Epithelial cell of prostate (primary cell): Measurements from ENCODE around the gene RPS26.
"Not testable (repeated sequence)": the region's sequence is repeated elsewhere in the genome, so short reads cannot be mapped to it uniquely, and the experiment has no call there.

Experiments used
- DNase-seq: peaks from one replicate; pipeline ENCODE4 v3.0.0-alpha.2; 2011; ENCODE audit warnings: low read depth, low spot score
- H3K27ac ChIP-seq: fragments of 450-650 bp; 2 replicates; pipeline ENCODE4 v1.5.1; 2017; ENCODE audit warnings: mild to moderate bottlenecking

RPS26 gene

DNA sequence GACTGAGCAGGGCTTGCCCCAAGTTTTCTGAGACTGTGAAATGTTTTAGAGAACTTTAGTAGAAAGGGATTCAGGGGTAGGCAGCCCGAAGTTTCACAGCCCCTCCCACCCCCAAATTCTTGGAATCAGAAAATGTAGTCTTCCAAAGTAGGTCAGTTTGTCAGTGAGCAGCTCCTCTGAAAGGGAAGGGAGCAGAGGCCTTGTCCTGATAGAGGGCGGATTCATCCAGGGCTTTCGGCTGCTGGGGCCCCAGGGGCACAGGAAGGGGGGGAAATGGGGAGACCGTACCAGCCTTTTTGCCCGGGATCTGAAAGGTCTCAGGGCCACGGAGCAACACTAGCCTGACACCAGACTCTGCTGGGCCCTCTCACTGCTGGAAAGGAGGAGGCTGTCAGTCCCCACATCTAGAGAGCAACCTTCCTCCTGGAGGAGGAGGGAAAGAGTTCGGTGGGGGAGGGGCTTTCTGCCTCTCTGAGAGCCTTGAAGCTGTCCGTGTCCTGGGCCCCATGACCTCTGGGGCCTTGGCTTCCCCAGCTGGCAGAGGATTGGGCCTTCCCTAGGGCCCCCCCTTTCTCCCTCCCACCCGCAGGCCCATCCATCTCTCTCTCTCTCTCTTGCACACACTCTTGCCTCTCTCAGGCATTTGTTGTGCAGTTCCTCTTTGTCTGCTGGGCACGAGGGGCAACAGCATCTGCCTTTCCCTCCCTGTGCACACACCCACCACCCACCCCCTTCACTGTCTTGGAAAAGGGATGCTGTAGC, 21.1 kb upstream of the RPS26 start, which contains the start of gene IKZF4:
Gene IKZF4, plus strand, starts transcription at position 621 of the 762 bp plus-strand sequence. CDS start 451 bp downstream, outside the sequence.
- no peak for DNase-seq
- no peak within 1 kb of the TSS for H3K27ac ChIP-seq

DNA sequence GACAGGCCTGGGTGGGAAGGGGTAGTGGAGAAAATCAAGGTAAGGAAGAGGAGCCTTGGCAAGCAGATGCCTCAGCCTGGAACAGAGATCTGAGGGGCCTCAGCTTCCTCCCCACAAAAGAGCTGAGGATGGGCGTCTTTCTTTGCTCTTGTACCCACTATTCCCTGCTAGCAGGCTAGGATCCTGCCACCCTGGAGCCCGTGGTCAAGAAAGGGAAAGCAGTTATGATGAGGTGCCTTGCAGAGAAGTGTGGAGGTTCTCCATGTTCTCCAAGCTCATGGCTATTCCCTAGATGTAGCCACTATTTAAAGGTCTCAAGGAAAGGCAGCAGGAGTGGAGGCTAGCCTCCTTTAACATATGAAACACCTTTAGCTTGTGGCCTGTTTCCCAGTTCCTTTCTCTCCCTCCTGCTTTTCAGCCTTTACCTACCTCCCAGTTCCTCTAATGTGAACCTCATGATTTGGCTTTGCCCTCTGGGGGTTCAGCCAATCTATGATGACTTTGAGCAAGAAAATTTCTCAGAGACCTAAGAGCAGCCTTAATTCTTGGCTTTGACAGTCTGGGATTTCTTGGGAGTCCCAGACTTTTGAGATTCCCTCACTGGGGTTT, 19.7 kb upstream of the RPS26 start:
- H3K27ac ChIP-seq, result no peak overlapping the region
- no peak for DNase-seq

DNA sequence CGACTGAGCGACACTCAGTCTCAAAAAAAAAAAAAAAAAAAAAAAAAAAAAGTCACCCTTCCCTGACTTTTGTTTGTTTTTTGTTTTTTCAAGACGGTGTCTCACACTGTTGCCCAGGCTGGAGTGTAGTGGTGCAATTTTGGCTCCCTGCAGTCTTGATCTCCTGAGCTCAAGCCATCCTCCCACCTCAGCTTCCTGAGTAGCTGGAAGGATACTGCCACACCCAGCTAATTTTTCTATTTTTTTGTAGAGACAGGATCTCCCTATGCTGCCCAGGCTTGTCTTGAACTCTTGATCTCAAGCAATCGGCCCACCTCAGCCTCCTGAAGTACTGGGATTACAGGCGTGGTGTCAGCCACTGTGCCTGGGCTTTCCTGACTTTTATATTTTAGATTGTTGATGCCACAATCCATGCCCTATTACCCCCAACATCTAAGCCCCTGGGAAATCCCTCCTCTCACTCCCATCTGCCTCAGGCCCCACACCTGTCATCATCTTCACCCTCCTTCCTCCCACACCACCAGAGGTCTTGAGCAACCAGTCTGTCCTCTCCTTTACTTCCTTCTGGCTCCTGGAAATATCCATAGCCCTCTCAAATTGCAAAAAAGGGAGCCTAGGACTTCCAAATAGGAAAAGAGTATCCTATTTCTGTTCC, 13.1 kb upstream of the RPS26 start:
- DNase-seq, result no peak
- H3K27ac ChIP-seq, result peak overlapping the region; percentile 67

DNA sequence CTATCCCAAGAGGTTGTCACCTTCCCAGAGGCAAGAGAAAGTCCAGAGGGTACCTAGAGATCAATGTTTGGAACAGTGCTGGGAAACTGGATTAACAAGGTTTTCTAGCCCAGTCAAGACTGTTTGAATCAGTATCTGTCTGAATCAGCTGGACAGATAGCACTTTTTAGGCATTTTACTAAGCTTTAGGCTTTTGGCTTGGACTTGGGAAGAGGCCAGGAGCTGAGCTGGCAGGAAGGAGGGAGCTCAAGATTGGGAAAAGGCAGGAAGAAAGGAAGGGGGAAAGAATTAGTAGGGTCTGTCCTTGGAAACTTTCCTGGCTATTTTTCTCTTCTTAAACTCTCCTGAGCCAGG, 12.6 kb upstream of the RPS26 start:
- H3K27ac ChIP-seq, result peak overlapping the region; percentile 67
- no peak for DNase-seq

DNA sequence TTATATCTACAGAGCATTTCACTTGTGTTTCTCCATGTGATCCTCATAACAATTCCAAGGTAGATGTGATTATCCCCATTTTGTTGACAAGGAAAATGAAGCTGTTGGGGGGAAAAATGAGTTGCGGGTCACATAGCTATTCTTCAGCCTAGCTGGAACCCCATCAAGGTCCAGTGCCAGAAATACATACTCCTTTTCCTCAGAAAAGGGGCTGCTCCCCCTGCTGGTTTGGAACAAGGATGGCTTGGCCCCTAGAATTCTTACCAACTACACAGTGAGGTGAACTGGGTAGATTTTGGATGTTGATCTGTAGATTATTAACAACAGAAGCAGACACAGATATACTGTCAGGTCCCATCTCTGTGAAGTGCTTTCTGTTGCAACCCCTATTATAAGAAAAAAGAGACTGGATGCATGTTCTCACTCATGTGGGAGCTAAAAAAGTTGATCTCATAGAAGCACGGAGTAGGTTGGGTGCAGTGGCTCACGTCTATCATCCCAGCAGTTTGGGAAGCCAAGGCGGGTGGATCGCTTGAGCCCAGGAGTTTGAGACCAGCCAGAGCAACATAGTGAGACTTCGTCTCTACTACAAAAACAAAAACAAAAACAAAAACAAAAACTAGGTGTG, 11.9 kb upstream of the RPS26 start:
- no peak for DNase-seq
- H3K27ac ChIP-seq, result peak overlapping the region; percentile 67

DNA sequence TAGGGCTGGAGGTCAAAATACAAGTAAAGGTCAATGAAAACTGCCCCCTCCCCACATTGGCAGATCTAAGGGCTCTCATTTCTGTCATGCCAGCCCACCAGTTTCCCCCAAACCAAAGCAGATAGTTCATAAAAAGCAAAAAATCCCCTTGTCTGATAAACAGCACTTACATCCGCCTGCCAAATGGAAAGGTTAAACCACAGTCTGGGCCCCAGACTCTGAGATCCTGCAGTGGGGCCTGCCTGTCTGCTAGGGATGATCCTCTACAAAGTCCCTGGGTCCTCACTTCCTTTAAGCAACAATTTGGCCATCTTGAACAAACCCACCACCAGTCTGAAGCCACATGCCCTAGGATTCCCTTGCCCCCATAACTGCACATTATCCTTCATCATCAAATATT, 9.7 kb upstream of the RPS26 start:
- no peak for DNase-seq
- H3K27ac ChIP-seq, result no peak overlapping the region

DNA sequence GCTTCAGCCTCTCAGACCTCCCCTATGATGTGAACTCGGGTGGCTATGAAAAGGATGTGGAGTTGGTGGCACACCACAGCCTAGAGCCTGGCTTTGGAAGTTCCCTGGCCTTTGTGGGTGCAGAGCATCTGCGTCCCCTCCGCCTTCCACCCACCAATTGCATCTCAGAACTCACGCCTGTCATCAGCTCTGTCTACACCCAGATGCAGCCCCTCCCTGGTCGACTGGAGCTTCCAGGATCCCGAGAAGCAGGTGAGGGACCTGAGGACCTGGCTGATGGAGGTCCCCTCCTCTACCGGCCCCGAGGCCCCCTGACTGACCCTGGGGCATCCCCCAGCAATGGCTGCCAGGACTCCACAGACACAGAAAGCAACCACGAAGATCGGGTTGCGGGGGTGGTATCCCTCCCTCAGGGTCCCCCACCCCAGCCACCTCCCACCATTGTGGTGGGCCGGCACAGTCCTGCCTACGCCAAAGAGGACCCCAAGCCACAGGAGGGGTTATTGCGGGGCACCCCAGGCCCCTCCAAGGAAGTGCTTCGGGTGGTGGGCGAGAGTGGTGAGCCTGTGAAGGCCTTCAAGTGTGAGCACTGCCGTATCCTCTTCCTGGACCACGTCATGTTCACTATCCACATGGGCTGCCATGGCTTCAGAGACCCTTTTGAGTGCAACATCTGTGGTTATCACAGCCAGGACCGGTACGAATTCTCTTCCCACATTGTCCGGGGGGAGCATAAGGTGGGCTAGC, 7.0 kb upstream of the RPS26 start:
- H3K27ac ChIP-seq, result no peak overlapping the region
- no peak for DNase-seq

DNA sequence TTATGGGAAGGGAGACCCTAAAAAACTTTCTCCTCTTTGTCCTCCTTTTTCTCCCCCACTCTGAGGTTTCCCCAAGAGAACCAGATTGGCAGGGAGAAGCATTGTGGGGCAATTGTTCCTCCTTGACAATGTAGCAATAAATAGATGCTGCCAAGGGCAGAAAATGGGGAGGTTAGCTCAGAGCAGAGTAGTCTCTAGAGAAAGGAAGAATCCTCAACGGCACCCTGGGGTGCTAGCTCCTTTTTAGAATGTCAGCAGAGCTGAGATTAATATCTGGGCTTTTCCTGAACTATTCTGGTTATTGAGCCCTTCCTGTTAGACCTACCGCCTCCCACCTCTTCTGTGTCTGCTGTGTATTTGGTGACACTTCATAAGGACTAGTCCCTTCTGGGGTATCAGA, 4.6 kb upstream of the RPS26 start:
- no peak overlapping the region for H3K27ac ChIP-seq
- no peak for DNase-seq

DNA sequence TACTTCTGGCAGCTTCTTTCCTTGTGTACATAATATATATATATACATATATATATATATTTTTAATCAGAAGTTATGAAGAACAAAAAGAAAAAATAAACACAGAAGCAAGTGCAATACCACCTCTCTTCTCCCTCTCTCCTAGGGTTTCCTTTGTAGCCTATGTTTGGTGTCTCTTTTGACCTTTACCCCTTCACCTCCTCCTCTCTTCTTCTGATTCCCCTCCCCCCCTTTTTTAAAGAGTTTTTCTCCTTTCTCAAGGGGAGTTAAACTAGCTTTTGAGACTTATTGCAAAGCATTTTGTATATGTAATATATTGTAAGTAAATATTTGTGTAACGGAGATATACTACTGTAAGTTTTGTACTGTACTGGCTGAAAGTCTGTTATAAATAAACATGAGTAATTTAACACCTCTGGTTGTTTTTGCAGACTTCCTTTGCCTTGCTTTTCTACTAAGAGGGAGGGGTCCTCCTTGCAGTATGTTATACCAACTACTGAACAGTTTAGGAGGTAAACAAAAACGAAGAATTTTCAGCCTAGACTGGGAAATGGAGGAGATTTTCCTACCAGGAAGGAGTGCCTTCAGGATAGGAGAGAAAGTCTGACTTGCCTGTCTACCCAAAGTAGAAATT, 3.6 kb upstream of the RPS26 start:
- no peak overlapping the region for H3K27ac ChIP-seq
- no peak for DNase-seq

DNA sequence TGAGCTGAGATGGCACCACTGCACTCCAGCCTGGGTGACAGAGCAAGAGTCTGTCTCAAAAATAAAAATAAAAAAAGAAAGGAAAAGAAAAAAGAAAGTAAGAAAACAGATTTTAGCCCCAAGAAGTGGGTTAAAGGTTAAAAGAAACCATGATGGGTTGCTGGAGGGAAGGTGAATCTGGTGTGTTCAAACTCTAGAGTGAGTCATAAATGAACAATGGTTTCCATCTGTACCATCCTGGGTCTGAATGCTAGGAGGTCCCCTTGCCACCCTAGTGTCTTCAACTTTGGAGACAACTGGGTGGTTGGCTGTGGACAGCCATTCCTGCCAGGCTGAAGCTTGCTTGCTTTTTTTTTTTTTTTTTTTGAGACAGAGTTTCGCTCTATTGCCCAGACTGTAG, 1.6 kb upstream of the RPS26 start:
- DNase-seq, result no peak
- no peak overlapping the region for H3K27ac ChIP-seq

DNA sequence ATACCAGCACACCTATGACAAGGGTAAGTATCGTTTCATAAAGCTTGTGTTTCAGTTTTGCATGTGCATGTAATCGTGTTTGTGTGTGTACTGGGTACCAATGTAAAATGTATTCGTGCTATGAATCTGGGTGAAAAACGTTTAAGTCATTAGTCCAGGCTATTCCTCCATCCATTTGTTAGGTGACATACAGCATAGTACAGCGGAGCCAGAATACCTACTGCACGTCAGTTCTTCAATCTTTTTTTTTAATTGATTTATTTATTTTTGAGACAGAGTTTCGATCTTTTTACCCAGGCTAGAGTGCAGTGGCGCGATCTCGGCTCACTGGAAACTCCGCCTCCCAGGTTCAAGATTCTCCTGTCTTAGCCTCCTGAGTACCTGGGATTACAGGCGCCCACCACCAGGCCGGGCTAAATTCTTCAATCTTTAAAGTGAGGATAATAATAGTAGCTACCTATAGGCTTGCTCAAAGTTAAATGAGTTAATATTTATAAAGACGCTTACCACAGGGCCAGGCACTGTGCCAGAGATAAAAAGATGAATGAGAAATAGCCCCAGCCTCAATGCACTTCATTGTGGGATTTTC, 661 bp upstream of the RPS26 start:
- DNase-seq, result no peak
- H3K27ac ChIP-seq, result peak overlapping the region; percentile 88

DNA sequence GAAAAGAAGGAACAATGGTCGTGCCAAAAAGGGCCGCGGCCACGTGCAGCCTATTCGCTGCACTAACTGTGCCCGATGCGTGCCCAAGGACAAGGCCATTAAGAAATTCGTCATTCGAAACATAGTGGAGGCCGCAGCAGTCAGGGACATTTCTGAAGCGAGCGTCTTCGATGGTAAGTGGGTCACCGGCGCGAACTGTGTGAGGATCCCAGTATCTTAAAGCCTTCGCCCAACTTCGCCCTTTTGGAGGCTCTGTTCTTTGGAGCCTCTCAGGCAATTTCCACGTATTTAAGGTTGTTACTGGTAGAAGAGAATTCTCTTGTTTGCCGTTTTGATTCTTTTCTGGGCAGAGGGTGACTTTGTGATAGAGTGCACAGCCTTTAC, 704 bp downstream of the RPS26 start:
- not testable (repeated sequence) for DNase-seq
- peak overlapping the region; percentile 88 for H3K27ac ChIP-seq

DNA sequence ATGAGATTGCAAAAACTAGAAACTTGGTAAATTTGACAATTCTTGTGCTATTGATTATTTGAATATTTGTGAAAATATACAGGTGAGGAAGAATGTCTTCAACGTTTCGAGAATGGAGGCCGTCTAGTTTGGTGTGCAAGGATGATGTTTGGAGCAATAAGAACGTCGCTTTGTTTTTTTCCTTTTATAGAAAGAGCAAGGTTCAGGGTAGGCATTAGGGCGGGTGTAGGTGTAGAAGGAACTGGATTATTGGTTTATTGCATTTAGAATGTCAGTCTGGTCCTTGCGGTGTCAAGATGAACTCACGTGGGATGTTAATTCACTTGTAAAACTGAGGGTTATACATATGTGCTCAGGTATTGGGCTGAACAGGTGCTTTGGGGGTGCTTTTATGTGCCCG, 1.1 kb downstream of the RPS26 start:
- no peak for DNase-seq
- H3K27ac ChIP-seq, result peak overlapping the region; percentile 88

DNA sequence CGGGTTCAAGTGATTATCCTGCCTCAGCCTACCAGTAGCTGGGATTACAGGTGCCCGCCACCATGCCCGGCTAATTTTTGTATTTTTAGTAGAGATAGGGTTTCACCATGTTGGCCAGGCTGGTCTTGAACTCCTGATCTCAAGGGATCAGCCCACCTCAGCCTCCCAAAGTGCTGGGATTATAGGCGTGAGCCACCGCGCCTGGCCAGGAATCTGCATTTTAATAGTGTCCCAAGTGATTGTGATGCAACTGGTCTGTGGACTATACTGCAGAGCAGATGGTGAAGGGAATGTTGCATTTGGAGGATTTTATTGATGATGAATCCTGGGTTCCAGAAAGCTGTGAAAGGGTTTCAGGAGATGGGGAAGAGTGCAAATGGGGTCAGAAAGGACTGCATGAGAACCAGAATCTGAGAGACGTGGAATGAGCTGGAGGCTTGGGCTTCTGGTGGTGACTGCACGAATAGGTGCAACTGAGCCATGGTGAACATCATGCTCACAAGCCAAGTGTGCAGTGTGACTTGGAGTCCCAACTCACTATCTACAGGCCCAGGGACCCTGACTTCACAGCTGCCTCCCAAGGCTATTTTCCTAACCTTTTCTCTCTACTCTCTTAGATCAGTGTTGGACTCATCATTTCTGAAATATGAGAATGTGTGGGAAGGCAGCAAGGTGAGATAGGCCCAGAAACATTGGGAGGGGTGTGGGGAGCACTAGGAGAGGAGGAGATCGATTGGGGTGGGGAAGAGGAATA, 4.5 kb downstream of the RPS26 start:
- peak overlapping the region; percentile 40 for H3K27ac ChIP-seq
- DNase-seq, result no peak

DNA sequence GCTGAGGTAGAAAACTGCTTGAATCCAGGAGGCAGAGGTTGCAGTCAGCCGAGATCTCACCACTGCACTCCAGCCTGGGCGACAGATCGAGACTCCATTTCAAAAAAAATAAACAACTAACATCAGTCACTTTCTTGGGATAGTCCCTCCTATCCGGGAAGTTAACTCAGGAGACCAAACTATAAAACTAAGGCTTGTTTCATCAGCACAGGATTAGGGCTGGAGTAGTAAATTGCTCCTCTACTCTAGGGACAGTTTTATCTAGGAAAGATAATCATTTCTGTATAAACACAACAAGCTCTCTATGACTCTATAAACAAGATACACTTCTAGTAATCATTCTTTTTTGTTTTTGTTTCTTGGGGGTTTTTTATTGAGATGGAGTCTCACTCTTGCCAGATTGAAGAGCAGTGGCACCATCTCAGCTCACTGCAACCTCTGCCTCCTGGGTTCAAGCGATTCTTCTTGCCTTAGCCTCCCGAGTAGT, 11.7 kb downstream of the RPS26 start:
- DNase-seq, result no peak
- no peak overlapping the region for H3K27ac ChIP-seq

DNA sequence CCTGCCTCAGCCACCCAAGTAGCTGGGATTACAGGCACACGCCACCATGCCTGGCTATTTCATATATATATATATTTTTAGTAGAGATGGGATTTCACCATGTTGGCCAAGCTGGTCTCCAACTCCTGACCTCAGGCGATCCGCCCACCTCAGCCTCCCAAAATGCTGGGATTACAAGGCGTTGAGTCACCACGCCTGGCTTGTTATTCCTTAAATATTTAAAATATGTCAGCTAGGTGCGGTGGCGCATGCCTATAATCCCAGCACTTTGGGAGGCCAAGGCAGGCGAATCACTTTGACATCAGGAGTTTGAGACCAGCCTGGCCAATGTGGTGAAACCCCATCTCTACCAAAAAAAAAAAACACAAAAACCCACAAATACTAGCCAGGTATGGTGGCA, 18.2 kb downstream of the RPS26 start:
- H3K27ac ChIP-seq, DNase-seq: not testable (repeated sequence)

DNA sequence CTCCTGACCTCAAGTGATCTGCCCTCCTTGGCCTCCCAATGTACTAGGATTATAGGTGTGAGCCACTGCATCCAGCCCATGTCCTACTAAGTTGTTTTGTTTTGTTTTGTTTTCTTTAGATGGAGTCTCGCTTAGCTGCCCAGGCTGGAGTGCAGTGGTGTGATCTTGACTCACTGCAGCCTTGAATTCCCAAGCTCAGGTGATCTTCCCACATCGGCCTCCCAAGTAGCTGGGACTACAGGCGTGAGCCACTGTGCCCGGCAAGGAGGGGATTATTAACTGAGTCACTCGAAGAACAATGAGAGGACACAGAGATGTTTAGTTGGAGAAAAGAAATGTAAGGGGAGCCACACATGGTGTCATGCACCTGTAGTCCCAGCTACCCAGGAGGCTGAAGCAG, 20.3 kb downstream of the RPS26 start:
- DNase-seq, result no peak
- peak overlapping the region; percentile 29 for H3K27ac ChIP-seq

DNA sequence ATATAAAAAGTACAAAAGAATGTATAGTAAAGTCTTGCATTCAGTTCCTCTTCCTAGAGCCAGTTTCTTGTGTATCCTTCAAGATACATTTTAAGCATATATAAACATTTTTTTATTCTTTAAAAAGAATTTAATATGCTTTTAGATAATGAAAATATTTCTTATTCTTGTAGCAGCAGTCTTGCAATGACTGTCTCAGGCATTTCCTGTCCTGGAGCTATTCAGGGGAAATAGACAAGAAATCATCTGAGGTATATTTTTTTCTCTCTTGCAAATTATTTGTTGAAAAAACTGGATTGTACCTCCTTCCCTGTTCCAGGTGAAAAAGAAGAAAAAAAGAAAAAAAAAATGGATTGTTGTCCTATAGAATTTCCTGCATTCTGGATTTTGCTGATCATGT, 21.3 kb downstream of the RPS26 start:
- H3K27ac ChIP-seq, result peak overlapping the region; percentile 29
- DNase-seq, result no peak

DNA sequence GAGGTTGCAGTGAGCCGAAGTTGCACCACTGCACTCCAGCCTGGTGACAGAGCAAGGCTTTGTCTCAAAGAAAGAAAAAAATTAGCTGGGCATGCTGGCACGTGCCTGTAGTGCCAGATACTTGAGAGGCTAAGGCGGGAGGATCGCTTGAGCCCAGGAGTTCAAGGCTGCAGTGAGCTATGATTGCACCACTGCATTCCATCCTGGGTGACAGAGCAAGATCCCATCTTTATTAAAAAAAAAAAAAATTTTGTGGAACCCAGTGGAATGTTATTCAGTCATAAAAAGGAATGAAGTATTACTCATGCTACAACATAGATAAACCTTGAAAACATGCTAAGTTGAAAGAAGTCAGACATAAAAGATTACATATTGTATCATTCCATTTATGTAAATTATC, 29.9 kb downstream of the RPS26 start:
- peak overlapping the region; percentile 37 for H3K27ac ChIP-seq
- peak; percentile 27 for DNase-seq
